IPS-18c (cell line): ENCODE results near the gene PEF1.

Experiments
- H3K4me3 ChIP-seq: 2 replicates; pipeline ENCODE4 v1.7.0; 2013; ENCODE audit warnings: low read depth, mild to moderate bottlenecking, low read length, moderate library complexity; ENCODE audit not compliant: insufficient read depth
- H3K9me3 ChIP-seq: one replicate; pipeline ENCODE4 v1.6.1; 2013; ENCODE audit warnings: mild to moderate bottlenecking, low read length, moderate library complexity; ENCODE audit not compliant: control insufficient read depth, insufficient read depth

PEF1 gene

DNA sequence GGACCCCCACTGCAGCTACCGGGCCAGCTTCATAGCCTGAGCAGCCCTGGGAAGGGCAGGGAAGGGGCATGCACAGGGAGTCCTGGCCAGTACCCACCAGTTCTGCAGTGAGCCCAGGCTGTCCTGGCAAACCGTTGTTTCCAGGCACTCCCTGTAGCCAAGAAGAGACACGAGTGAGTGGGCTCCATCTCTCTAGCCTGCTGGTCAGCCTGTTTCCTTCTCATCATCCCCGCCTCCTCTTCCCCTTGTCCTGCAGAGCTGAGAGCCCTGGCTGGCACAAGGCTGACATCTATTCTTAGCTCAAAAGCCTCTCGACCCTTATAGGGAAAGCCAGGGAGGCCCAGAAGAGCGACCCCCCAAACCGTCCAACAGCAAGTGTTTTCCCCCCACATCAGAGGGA lies 30.5 kb upstream of the PEF1 start:
- no peaks in the 10 kb centered on the region for H3K9me3 ChIP-seq
- no peak overlapping the region for H3K4me3 ChIP-seq

GRCh38 chr1:31674626-31675025 lies 29.9 kb upstream of the PEF1 start:
- Histone ChIP-seq H3K9me3 (no peaks in the 10 kb centered on the region), H3K4me3 (no peak overlapping the region)

DNA sequence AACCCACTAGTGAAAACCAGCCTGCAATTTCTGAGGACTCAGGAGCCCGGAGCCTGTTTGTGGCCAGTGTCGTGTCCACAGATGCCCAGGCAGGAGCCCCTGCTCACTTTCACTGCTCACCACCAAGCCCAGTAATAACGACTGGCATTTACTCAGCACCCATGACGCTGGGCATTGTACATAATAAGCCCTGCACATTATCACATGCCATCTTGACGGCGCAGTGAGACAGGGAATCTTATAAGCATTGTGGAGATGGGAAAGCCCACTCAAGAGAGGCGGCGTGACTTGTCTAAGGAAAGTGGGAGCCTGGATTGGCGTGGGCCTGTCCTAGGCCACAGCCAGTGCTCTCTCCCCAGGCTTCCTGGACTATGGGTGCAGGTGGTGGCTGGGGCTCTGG lies 28.8 kb upstream of the PEF1 start:
- Histone ChIP-seq H3K4me3 (no peak overlapping the region), H3K9me3 (no peaks in the 10 kb centered on the region)

- H3K9me3 ChIP-seq: no peaks in the 10 kb centered on the region
- H3K4me3 ChIP-seq: no peak overlapping the region
Observed at GRCh38 chr1:31672986-31673385, 28.3 kb upstream of the PEF1 start.

- no peak overlapping the region for H3K4me3 ChIP-seq
- no peaks in the 10 kb centered on the region for H3K9me3 ChIP-seq
Observed at GRCh38 chr1:31671561-31672201, 27.0 kb upstream of the PEF1 start.

- no peak overlapping the region for H3K4me3 ChIP-seq
- H3K9me3 ChIP-seq: no peaks in the 10 kb centered on the region
Observed at GRCh38 chr1:31671147-31671546, 26.5 kb upstream of the PEF1 start.

DNA sequence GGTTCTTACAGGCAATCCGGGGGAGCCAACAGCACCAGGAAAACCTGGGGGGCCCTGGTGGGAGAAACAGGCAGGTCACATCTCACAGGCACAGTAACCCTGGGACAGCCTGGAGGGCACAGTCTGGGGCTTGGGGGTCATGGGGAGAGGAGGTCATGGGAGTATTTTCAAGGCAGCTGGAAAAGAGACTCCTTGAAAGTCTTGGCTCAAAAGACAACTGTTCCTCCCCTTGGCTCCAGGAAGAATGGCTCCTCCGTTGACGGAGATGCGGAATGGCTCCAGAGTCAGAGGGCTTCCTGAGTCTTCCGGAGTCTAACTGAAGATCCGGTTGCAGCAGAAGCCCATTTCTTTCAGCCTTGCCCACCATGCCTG lies 25.9 kb upstream of the PEF1 start:
- Histone ChIP-seq H3K9me3 (no peaks in the 10 kb centered on the region), H3K4me3 (no peak overlapping the region)

- no peak overlapping the region for H3K4me3 ChIP-seq
- no peaks in the 10 kb centered on the region for H3K9me3 ChIP-seq
Observed at GRCh38 chr1:31669786-31670592, 25.3 kb upstream of the PEF1 start.

- no peak overlapping the region for H3K4me3 ChIP-seq
- no peaks in the 10 kb centered on the region for H3K9me3 ChIP-seq
Observed at GRCh38 chr1:31669433-31669785, 24.7 kb upstream of the PEF1 start.

- H3K4me3 ChIP-seq: no peak overlapping the region
- H3K9me3 ChIP-seq: no peaks in the 10 kb centered on the region
Observed at GRCh38 chr1:31668303-31668883, 23.7 kb upstream of the PEF1 start.

DNA sequence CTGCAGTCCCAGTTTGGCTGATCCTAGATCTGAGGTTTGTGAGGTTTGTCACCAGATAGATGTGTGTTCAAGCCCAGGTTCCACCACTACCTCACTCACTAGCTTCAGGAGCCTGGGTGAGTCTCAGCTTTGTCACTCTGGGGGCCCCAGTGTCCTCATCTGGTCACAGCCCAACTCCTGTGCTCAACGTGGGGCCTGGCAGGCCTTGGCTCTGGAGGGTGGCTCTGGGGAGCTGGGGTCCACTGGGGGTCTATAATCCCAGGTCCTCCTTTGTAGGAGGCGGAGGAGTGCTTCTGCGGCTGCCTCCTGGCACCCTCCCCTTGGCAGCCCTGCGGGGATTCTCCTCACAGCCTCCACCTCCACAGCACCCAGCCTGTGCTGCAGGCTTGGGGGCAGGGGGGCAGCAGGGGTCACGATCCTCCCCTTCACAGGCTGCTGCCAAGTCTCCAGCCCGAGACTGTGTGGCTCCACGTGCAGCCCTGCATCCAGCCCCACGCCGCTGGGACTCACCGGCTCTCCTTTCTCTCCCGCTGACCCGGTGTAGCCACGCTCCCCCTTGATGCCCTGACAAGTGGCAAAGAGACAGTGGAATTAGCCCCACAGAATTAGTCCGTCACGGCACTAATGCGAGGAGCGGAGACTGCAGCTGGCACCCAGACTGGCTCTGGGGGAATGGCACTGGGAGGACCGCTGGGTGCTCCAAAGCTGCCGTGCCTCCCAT lies 22.5 kb upstream of the PEF1 start:
- Histone ChIP-seq H3K4me3 (no peak overlapping the region), H3K9me3 (peaks cover 2% of the 10 kb centered on the region)

DNA sequence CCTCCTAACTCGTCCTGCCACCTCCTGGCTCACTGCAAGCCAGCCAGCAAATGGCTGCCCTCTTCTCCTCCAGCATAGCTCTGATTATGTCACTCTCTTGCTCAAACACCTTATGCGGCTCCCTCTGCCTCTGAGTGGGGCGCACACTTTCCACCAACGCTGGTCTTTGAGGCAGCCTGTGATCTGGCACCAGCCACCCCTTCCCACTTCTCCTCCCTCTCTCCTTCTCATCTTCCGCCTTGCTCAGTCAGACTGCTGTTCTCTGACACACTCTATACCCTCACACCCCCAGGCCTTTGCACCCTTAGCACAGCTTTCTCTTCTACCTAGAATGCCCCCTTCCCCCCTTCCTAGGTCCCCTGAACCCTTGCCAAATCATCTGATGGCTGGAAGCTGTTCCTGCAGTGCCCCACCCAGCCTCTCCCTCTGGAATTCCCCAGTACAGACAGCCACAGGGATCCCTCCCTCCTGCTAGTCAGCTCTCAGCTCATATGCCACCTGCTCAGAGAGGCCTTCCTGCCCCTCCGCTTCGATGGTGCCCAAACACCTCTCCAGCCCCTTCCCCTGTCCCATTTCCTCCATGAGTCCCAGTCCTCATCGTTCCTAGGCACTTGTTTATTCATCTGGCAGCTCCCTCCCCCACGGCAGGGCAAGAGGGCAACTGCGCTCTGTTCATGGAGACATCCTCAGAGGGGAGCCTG lies 21.7 kb upstream of the PEF1 start:
- Histone ChIP-seq H3K4me3 (no peak overlapping the region), H3K9me3 (peaks cover 2% of the 10 kb centered on the region)

DNA sequence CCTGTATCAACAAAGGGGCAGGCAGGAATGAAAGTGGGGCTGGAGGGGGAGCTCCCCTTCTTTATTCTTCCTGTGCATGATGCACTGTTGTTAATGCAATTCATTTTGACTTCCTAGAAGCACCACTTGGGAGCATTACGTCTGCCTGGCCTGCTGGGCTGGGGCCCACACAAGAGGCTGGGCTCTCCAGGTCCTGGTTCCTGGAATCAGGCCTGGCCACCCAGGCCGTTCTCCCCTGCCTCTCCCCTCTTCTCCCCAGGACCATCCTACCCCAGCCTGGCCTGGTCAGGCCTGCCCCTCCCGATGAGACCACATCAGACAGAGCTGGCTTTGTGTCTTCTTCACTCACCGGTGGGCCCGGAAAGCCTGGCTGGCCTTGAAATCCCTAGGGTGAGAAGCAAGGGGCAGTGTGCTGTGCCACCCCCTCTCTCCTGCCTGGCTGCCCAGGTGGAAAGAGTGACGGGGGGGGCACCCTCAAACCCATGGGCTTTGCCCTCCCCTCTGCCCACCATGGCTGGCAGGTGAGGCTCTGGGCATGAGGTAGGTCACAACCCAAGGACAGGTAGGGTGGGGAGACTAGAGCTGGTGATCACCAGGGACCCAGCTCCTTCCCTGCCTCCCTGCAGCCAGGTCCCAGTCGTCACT lies 20.7 kb upstream of the PEF1 start:
- peaks cover 2% of the 10 kb centered on the region for H3K9me3 ChIP-seq
- H3K4me3 ChIP-seq: no peak overlapping the region

- Histone ChIP-seq H3K4me3 (no peak overlapping the region), H3K9me3 (peaks cover 2% of the 10 kb centered on the region)
Observed at GRCh38 chr1:31664528-31664927, 19.9 kb upstream of the PEF1 start.

- Histone ChIP-seq H3K4me3 (no peak overlapping the region), H3K9me3 (peaks cover 2% of the 10 kb centered on the region)
Observed at GRCh38 chr1:31663622-31664452, 19.2 kb upstream of the PEF1 start.

GRCh38 chr1:31662463-31662862 lies 17.8 kb upstream of the PEF1 start:
- peaks cover 2% of the 10 kb centered on the region for H3K9me3 ChIP-seq

More at GRCh38 chr1:31662463-31662862, 17.8 kb upstream of the PEF1 start:
- no peak overlapping the region for H3K4me3 ChIP-seq
